Suprapubic skin (tissue), 4 donors: ENCODE data around the gene IRX4. TPM values are rescaled to one million over a fixed set of nuclear protein-coding genes. Genes with fewer than 3 reads are reported as not detected.

ENCODE experiments used
- DNase-seq, 2 donors: peaks; one replicate each; pipeline ENCODE4 v3.0.0-alpha.2; 2019; ENCODE audit warnings: low spot score in 2 of 2
- H3K27ac ChIP-seq: fragments of 200-600 bp; sonication (generic); one replicate; pipeline ENCODE4 v1.5.1; 2019
- H3K27me3 ChIP-seq: fragments of 200-600 bp; sonication (generic); one replicate; pipeline ENCODE4 v1.5.1; 2019
- H3K36me3 ChIP-seq: fragments of 200-600 bp; sonication (generic); one replicate; pipeline ENCODE4 v1.5.1; 2019
- H3K4me1 ChIP-seq: fragments of 200-600 bp; sonication (generic); one replicate; pipeline ENCODE4 v1.5.1; 2019
- H3K4me3 ChIP-seq: fragments of 200-600 bp; sonication (generic); one replicate; pipeline ENCODE4 v1.5.1; 2019; ENCODE audit warnings: mild to moderate bottlenecking
- H3K9me3 ChIP-seq: fragments of 200-600 bp; sonication (generic); one replicate; pipeline ENCODE4 v1.5.1; 2019
- CTCF ChIP-seq, 2 donors: fragments of 200-600 bp in 1 of 2; fragments of 450-650 bp in 1 of 2; sonication (generic) in 1 of 2; IDR thresholded peaks; one replicate each; pipeline ENCODE4 v1.5.1; 2016 to 2019; ENCODE audit warnings: antibody characterized with exemption in 2 of 2, mild to moderate bottlenecking in 1 of 2, moderate library complexity in 1 of 2
- EP300 ChIP-seq: sonication (generic); formaldehyde crosslinking; IDR thresholded peaks from one replicate; pipeline ENCODE4 v1.6.1; 2017; ENCODE audit warnings: antibody characterized with exemption
- POLR2A ChIP-seq, 2 donors: fragments of 450-650 bp; IDR thresholded peaks; one replicate each; pipeline ENCODE4 v1.6.1; 2017; ENCODE audit warnings: antibody characterized with exemption in 2 of 2, mild to moderate bottlenecking in 2 of 2, moderate library complexity in 2 of 2
- POLR2AphosphoS5 ChIP-seq, 3 donors: sonication (generic); formaldehyde crosslinking; IDR thresholded peaks; one replicate each; pipeline ENCODE4 v1.6.1; 2017; ENCODE audit warnings: antibody characterized with exemption in 3 of 3
- WGBS: methylation state at CpG from one replicate; pipeline ENCODE4 v1.1.5; 2018; 5-methylcytosine and 5-hydroxymethylcytosine counted together
- total RNA-seq, 4 donors: library from RNA; depleted of rRNA; stranded (reverse); fragments of >200 nt; gene quantifications; one replicate each; pipeline ENCODE4 v1.1.0, GENCODE V29; 2016

Gene IRX4
- total RNA-seq, 4 donors from 2014 or later, result 20.3 to 45.9 (median 33.5) TPM

- H3K4me1 ChIP-seq, result peaks cover 21% of the 10 kb centered on the region
- WGBS, result 81% methylated on average over 9 of the region's 9 CpGs
Observed at GRCh38 chr5:1929108-1929991, 46.6 kb upstream of the IRX4 start.

GRCh38 chr5:1926471-1927341 is 44.0 kb upstream of the IRX4 start:
- H3K36me3 ChIP-seq, result no peaks in the 10 kb centered on the region
- peak in 1 of 2 donors; percentile 69 for DNase-seq
- H3K27me3 ChIP-seq, result peaks cover 50% of the 10 kb centered on the region
- no peak overlapping the region for H3K4me3 ChIP-seq
- H3K9me3 ChIP-seq, result no peaks in the 10 kb centered on the region
- WGBS, result 83% methylated on average over 27 of the region's 30 CpGs
- no peak overlapping the region for H3K27ac ChIP-seq
- peaks cover 16% of the 10 kb centered on the region for H3K4me1 ChIP-seq
- TF ChIP-seq CTCF (IDR thresholded peaks at IDR 0.05) (no peak), POLR2AphosphoS5 (IDR thresholded peaks at IDR 0.05) (no peak), EP300 (no peak), POLR2A (IDR thresholded peaks at IDR 0.05) (no peak)

More at GRCh38 chr5:1929108-1929991, 46.6 kb upstream of the IRX4 start:
- Histone ChIP-seq H3K36me3 (no peaks in the 10 kb centered on the region), H3K9me3 (no peaks in the 10 kb centered on the region), H3K27me3 (peaks cover 44% of the 10 kb centered on the region), H3K27ac (no peak overlapping the region), H3K4me3 (no peak overlapping the region)
- no peak for TF ChIP-seq POLR2AphosphoS5 (IDR thresholded peaks at IDR 0.05)
- TF ChIP-seq POLR2A (IDR thresholded peaks at IDR 0.05), result no peak
- no peak for TF ChIP-seq CTCF (IDR thresholded peaks at IDR 0.05)
- TF ChIP-seq EP300, result no peak
- DNase-seq, result peak in 1 of 2 donors; percentile 38

GRCh38 chr5:1926071-1926440 is 43.3 kb upstream of the IRX4 start:
- WGBS, result 63% methylated on average over 2 of the region's 5 CpGs
- H3K36me3 ChIP-seq, result no peaks in the 10 kb centered on the region
- no peak overlapping the region for H3K27ac ChIP-seq
- H3K9me3 ChIP-seq, result no peaks in the 10 kb centered on the region
- H3K4me1 ChIP-seq, result peaks cover 9% of the 10 kb centered on the region
- DNase-seq, result peak in 1 of 2 donors; percentile 48
- no peak overlapping the region for H3K4me3 ChIP-seq
- H3K27me3 ChIP-seq, result peaks cover 43% of the 10 kb centered on the region
- TF ChIP-seq POLR2AphosphoS5 (IDR thresholded peaks at IDR 0.05) (no peak), POLR2A (IDR thresholded peaks at IDR 0.05) (no peak), CTCF (IDR thresholded peaks at IDR 0.05) (no peak), EP300 (no peak)

DNA sequence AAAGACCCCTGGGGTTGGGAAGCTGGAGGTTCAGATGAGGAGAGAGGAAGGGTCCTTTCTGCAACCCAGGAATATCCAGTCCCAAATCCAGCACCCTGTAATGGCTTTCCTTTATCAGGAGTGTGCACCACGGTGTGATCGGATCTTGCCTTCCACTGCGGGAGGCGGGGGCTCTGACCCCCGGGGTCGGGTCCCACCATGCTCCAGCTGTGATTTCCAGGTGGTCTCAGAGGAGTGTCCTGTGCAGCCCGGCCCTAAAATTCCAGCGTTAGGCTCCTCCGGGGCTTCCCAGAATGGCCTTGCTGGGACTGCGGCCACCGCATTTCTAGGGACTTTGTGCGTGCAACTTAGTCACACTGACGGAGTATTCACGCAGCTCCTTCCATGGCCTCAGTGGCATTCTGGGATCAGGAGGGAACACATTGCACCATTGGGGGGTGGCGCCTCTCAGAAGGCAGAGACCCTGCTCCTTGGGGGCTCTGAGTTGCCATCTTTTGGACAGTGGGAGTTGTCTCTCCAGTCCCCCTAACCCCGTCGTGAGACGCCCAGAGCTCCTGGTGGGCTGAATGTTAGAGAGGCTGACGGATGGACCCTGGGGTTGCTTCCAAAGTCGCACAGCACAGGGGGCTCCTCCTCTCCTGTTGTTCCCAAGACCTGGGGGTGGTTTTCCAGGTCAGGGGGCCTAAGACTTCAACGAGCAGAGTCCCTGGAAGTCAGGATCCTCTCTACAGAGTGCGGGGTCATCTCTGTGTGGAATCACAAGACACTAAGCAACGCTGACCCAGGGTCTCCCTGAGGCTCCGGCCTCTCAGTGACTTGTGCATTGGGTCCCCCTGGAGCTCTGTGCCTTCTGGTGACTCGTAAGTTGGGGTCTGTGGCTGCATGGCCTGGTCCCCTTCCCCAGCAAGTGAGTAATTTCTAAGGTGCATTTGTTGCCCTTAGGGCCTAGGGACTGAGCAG is 42.7 kb upstream of the IRX4 start:
- 73% methylated on average over 11 of the region's 25 CpGs for WGBS
- H3K9me3 ChIP-seq, result no peaks in the 10 kb centered on the region
- H3K4me1 ChIP-seq, result peaks cover 2% of the 10 kb centered on the region
- H3K27ac ChIP-seq, result no peak overlapping the region
- no peak for TF ChIP-seq POLR2A (IDR thresholded peaks at IDR 0.05)
- TF ChIP-seq CTCF (IDR thresholded peaks at IDR 0.05), result no peak
- no peak for TF ChIP-seq POLR2AphosphoS5 (IDR thresholded peaks at IDR 0.05)
- TF ChIP-seq EP300, result no peak
- peaks cover 37% of the 10 kb centered on the region for H3K27me3 ChIP-seq
- peak in 1 of 2 donors; percentile 58 for DNase-seq
- no peak overlapping the region for H3K4me3 ChIP-seq
- H3K36me3 ChIP-seq, result no peaks in the 10 kb centered on the region
